NT2/D1 (cell line): ENCODE data around the gene GPS1.

Experiments
- YY1 ChIP-seq: IDR thresholded peaks from 2 replicates; pipeline ENCODE4 v1.6.1; 2011; ENCODE audit not compliant: insufficient read length, insufficient read depth
- ZNF274 ChIP-seq: IDR thresholded peaks from 2 replicates; pipeline ENCODE4 v1.6.1; 2011; ENCODE audit warnings: mild to moderate bottlenecking, low read depth, low read length

GRCh38 chr17:82042649-82043048, 9.0 kb upstream of the GPS1 start:
- no peak for TF ChIP-seq ZNF274
- TF ChIP-seq YY1, result no peak
